GM19328 (cell line): ENCODE measurements around the gene HOMER2.
"Not testable (repeated sequence)": the region's sequence is repeated elsewhere in the genome, so short reads cannot be mapped to it uniquely, and the experiment has no call there.

Experiments
- ATAC-seq: cut with Tn5 transposase; IDR thresholded peaks from one replicate; pipeline ENCODE4 v1.9.1; 2021; ENCODE audit warnings: mild to moderate bottlenecking, moderate library complexity; ENCODE audit not compliant: unreplicated experiment

Gene HOMER2

GRCh38 chr15:82865981-82866380 is 86.5 kb downstream of the HOMER2 start:
- not testable (repeated sequence) for ATAC-seq

- not testable (repeated sequence) for ATAC-seq
Measured at GRCh38 chr15:82865581-82865980, 86.9 kb downstream of the HOMER2 start.

GRCh38 chr15:82864967-82865366 is 87.6 kb downstream of the HOMER2 start:
- ATAC-seq: no peak

GRCh38 chr15:82862886-82863285 is 89.6 kb downstream of the HOMER2 start:
- ATAC-seq: no peak

- no peak for ATAC-seq
Measured at GRCh38 chr15:82858932-82859331, 93.6 kb downstream of the HOMER2 start.

GRCh38 chr15:82856397-82857170 is 95.9 kb downstream of the HOMER2 start:
- ATAC-seq: no peak

- ATAC-seq: no peak
Measured at GRCh38 chr15:82855286-82856100, 97.0 kb downstream of the HOMER2 start.

GRCh38 chr15:82854554-82854953 is 98.0 kb downstream of the HOMER2 start:
- ATAC-seq: no peak

- ATAC-seq: no peak
Measured at GRCh38 chr15:82852941-82853561, 99.5 kb downstream of the HOMER2 start.

GRCh38 chr15:82851981-82852511 is 100.5 kb downstream of the HOMER2 start:
- no peak for ATAC-seq

GRCh38 chr15:82851306-82851850 is 101.1 kb downstream of the HOMER2 start:
- ATAC-seq: no peak

GRCh38 chr15:82850731-82851130 is 101.8 kb downstream of the HOMER2 start:
- ATAC-seq: no peak

GRCh38 chr15:82849556-82850512 is 102.7 kb downstream of the HOMER2 start:
- no peak for ATAC-seq

- ATAC-seq: no peak
Measured at GRCh38 chr15:82848241-82848993, 104.1 kb downstream of the HOMER2 start.

- ATAC-seq: no peak
Measured at GRCh38 chr15:82847703-82848102, 104.8 kb downstream of the HOMER2 start.

GRCh38 chr15:82846621-82847020 is 105.9 kb downstream of the HOMER2 start:
- no peak for ATAC-seq

- ATAC-seq: no peak
Measured at GRCh38 chr15:82845686-82846085, 106.8 kb downstream of the HOMER2 start.

- no peak for ATAC-seq
Measured at GRCh38 chr15:82843566-82843965, 109.0 kb downstream of the HOMER2 start.

GRCh38 chr15:82840166-82840565 is 112.4 kb downstream of the HOMER2 start:
- ATAC-seq: no peak
